NCI-H748 treated with DMSO at 0.1 percent for 48 hours (cell line): ENCODE data around the gene ZNF605.
A peak's percentile ranks its signal among the peaks of the same experiment; 100 is the strongest.
"Not testable (repeated sequence)": the region's sequence is repeated elsewhere in the genome, so short reads cannot be mapped to it uniquely, and the experiment has no call there.

Source experiments
- DNase-seq: peaks from one replicate; lab custom pipeline; 2025; lab: John Stamatoyannopoulos, UW

ZNF605 gene

GRCh38 chr12:132956011-132956788 lies at the start of gene ZNF605:
TSS of gene ZNF605 (minus strand) at chr12:132956306. CDS start at chr12:132945635, 10,671 bp downstream.
- peak; percentile 59 for DNase-seq

GRCh38 chr12:132998741-132999140 lies 42.6 kb upstream of the ZNF605 start:
- no peak for DNase-seq

GRCh38 chr12:132986885-132987225 lies 30.7 kb upstream of the ZNF605 start:
- no peak for DNase-seq

- peak; percentile 80 for DNase-seq
Measured at GRCh38 chr12:132986001-132986884, 30.1 kb upstream of the ZNF605 start, which contains the start of gene ZNF26. TSS of gene ZNF26 (plus strand) at chr12:132986367. CDS start at chr12:132986841, 474 bp downstream.

- DNase-seq, result not testable (repeated sequence)
Measured at GRCh38 chr12:132976870-132977269, 20.8 kb upstream of the ZNF605 start.

GRCh38 chr12:132972374-132972773 lies 16.3 kb upstream of the ZNF605 start:
- no peak for DNase-seq

- no peak for DNase-seq
Measured at GRCh38 chr12:132967736-132968135, 11.6 kb upstream of the ZNF605 start.

- DNase-seq, result no peak
Measured at GRCh38 chr12:132966676-132967415, 10.7 kb upstream of the ZNF605 start.

GRCh38 chr12:132965796-132966195 lies 9.7 kb upstream of the ZNF605 start:
- no peak for DNase-seq

- DNase-seq, result not testable (repeated sequence)
Measured at GRCh38 chr12:132963947-132964346, 7.8 kb upstream of the ZNF605 start.

- DNase-seq, result not testable (repeated sequence)
Measured at GRCh38 chr12:132961790-132962189, 5.7 kb upstream of the ZNF605 start.

- DNase-seq, result no peak
Measured at GRCh38 chr12:132955094-132956010, 754 bp downstream of the ZNF605 start.

- no peak for DNase-seq
Measured at GRCh38 chr12:132954471-132955048, 1.5 kb downstream of the ZNF605 start.

GRCh38 chr12:132953771-132954170 lies 2.3 kb downstream of the ZNF605 start:
- no peak for DNase-seq

- no peak for DNase-seq
Measured at GRCh38 chr12:132953163-132953425, 3.0 kb downstream of the ZNF605 start.

- DNase-seq, result no peak
Measured at GRCh38 chr12:132952371-132953162, 3.5 kb downstream of the ZNF605 start.

- DNase-seq, result no peak
Measured at GRCh38 chr12:132951649-132952048, 4.5 kb downstream of the ZNF605 start.

- DNase-seq, result no peak
Measured at GRCh38 chr12:132950844-132951535, 5.1 kb downstream of the ZNF605 start.
